Panc1 (cell line): ENCODE data around the gene ALKBH7.

Source experiments
- CTCF ChIP-seq: fragments of 450-650 bp; IDR thresholded peaks from 2 replicates; pipeline ENCODE4 v1.5.1; 2017; ENCODE audit warnings: mild to moderate bottlenecking
- POLR2AphosphoS5 ChIP-seq: IDR thresholded peaks from 2 replicates; pipeline ENCODE4 v1.6.1; 2012; ENCODE audit warnings: mild to moderate bottlenecking, low read depth, low read length, moderate library complexity
- REST ChIP-seq, 2 experiments: IDR thresholded peaks; 2 replicates each; pipeline ENCODE4 v1.6.1; 2011 to 2012; ENCODE audit warnings: low read depth in 2 of 2, control low read depth in 1 of 2, low read length in 1 of 2, mild to moderate bottlenecking in 1 of 2, moderate library complexity in 1 of 2; ENCODE audit not compliant: insufficient read depth in 1 of 2
- TCF7L2 ChIP-seq: IDR thresholded peaks from 2 replicates; pipeline ENCODE4 v1.6.1; 2011; ENCODE audit warnings: mild to moderate bottlenecking, low read depth, low read length, inconsistent platforms

- TF ChIP-seq CTCF (no peak), TCF7L2 (no peak), POLR2AphosphoS5 (no peak), REST (IDR thresholded peaks at IDR 0.05; ENCODE audit: insufficient read depth in 1 of 2, low read depth in 2 of 2, low read length in 1 of 2) (no peak)
These were observed 37.9 kb upstream of the ALKBH7 start for GRCh38 chr19:6334490-6335285.
